Kidney (tissue), 14 donors: ENCODE measurements around the gene CORO2B. TPM values are rescaled to one million over a fixed set of nuclear protein-coding genes. Genes with fewer than 3 reads are reported as not detected.

ENCODE experiments used
- DNase-seq, 5 donors: peaks; one replicate each; pipeline ENCODE4 v3.0.0-alpha.2; 2013 to 2020
- FAIRE-seq: peaks from 2 replicates; lab custom pipeline; 2012; peaks lifted over from hg19 to GRCh38; lab: Jason Lieb, UNC
- H3K27ac ChIP-seq, 2 donors: one replicate each; pipeline ENCODE4 v1.7.0; 2013; ENCODE audit warnings: low read depth in 2 of 2, low read length in 2 of 2, inconsistent platforms in 1 of 2
- H3K27me3 ChIP-seq: one replicate; pipeline ENCODE4 v1.7.1; 2013; ENCODE audit warnings: low read length, inconsistent platforms; ENCODE audit not compliant: control insufficient read depth, insufficient read depth
- H3K36me3 ChIP-seq, 3 donors: one replicate each; pipeline versions ENCODE4 v1.7.0 to v1.7.1; 2013; ENCODE audit warnings: low read length in 3 of 3, control low read depth in 1 of 3, inconsistent platforms in 1 of 3; ENCODE audit not compliant: insufficient read depth in 3 of 3, control insufficient read depth in 2 of 3
- H3K4me1 ChIP-seq, 3 donors: one replicate each; pipeline versions ENCODE4 v1.7.0 to v1.7.1; 2013; ENCODE audit warnings: low read length in 3 of 3, inconsistent platforms in 1 of 3, low read depth in 1 of 3; ENCODE audit not compliant: control insufficient read depth in 2 of 3, insufficient read depth in 2 of 3
- H3K4me3 ChIP-seq, 3 donors: one replicate each; pipeline versions ENCODE4 v1.7.0 to v1.8.1; 2013; ENCODE audit warnings: low read length in 3 of 3, control low read depth in 1 of 3, inconsistent platforms in 1 of 3
- H3K9ac ChIP-seq, 3 donors: one replicate each; pipeline versions ENCODE4 v1.7.0 to v1.7.1; 2013; ENCODE audit warnings: low read length in 3 of 3, control low read depth in 1 of 3, inconsistent platforms in 1 of 3
- H3K9me3 ChIP-seq, 3 donors: one replicate each; pipeline versions ENCODE4 v1.7.0 to v1.7.1; 2013; ENCODE audit warnings: low read length in 3 of 3, control low read depth in 1 of 3, inconsistent platforms in 1 of 3; ENCODE audit not compliant: control insufficient read depth in 2 of 3, insufficient read depth in 1 of 3
- CTCF ChIP-seq: IDR thresholded peaks from 3 replicates; pipeline ENCODE4 v1.5.1; 2012; ENCODE audit warnings: mild to moderate bottlenecking, moderate library complexity, borderline replicate concordance; ENCODE audit not compliant: insufficient read depth; ENCODE audit errors: extremely low read depth
- intact Hi-C: fragments of 100-400 bp; cut with DNase I; formaldehyde crosslinking; loops from one replicate; pipeline ENCODE4 v1.11.1; 2022
- polyA plus RNA-seq: library from polyadenylated mRNA; stranded (reverse); fragments of 350-450 nt; fragmentation: Illumina TruSeq; extraction: RNeasy Lipid Tissue Mini Kit (QIAGEN cat#74804); gene quantifications from one replicate; pipeline ENCODE4 v1.2.3, GENCODE V29; 2014; ENCODE audit warnings: low read depth, low replicate concordance; ENCODE audit not compliant: insufficient read depth
- total RNA-seq: library from RNA; stranded (reverse); fragmentation: NEBNext Ultra II Directional; extraction: Animal tissue kit (Norgen Biotek cat#: 25700); gene quantifications from one replicate; pipeline ENCODE4 v1.2.1, GENCODE V29; 2021
- donor health status: control.
- donor health status: control.
- donor health status: control.
- donor health status: control.
- donor health status: control.
- donor health status: DM: yes; HTN: yes; CAD: no.
- donor health status: Normal renal cell carcinoma (clear cell type).

CORO2B gene
- total and polyA plus RNA-seq, 2 donors from 2014 or later: 7.9 to 9.0 TPM

- TF ChIP-seq CTCF: no peak
- FAIRE-seq: no peak
Measured at GRCh38 chr15:68552344-68552743, 26.4 kb upstream of the CORO2B start.

GRCh38 chr15:68552773-68553172, 26.0 kb upstream of the CORO2B start:
- no peak for FAIRE-seq

More at GRCh38 chr15:68552344-68552743, 26.4 kb upstream of the CORO2B start:
- Histone ChIP-seq H3K4me1 (no peaks in the 10 kb centered on the region), H3K4me3 (no peak overlapping the region), H3K27me3 (no peaks in the 10 kb centered on the region), H3K36me3 (no peaks in the 10 kb centered on the region), H3K27ac (no peak overlapping the region), H3K9ac (no peak overlapping the region), H3K9me3 (no peaks in the 10 kb centered on the region)
- no peak for DNase-seq
- intact Hi-C loops: no loop called here

GRCh38 chr15:68553314-68553993, 25.3 kb upstream of the CORO2B start:
- FAIRE-seq: no peak
- H3K27ac ChIP-seq: no peak overlapping the region
- intact Hi-C loops: no loop called here
- no peak for TF ChIP-seq CTCF
- no peak overlapping the region for H3K9ac ChIP-seq
- no peaks in the 10 kb centered on the region for H3K27me3 ChIP-seq
- no peaks in the 10 kb centered on the region for H3K4me1 ChIP-seq
- H3K9me3 ChIP-seq: no peaks in the 10 kb centered on the region
- no peaks in the 10 kb centered on the region for H3K36me3 ChIP-seq
- DNase-seq: no peak
- no peak overlapping the region for H3K4me3 ChIP-seq

More at GRCh38 chr15:68552773-68553172, 26.0 kb upstream of the CORO2B start:
- Histone ChIP-seq H3K27ac (no peak overlapping the region), H3K36me3 (no peaks in the 10 kb centered on the region), H3K9ac (no peak overlapping the region), H3K4me3 (no peak overlapping the region), H3K27me3 (no peaks in the 10 kb centered on the region), H3K9me3 (no peaks in the 10 kb centered on the region), H3K4me1 (no peaks in the 10 kb centered on the region)
- no peak for DNase-seq
- no peak for TF ChIP-seq CTCF
- intact Hi-C loops: no loop called here
